Stomach (tissue), 9 donors: ENCODE measurements around the gene NTNG1. TPM values are rescaled to one million over a fixed set of nuclear protein-coding genes. Genes with fewer than 3 reads are reported as not detected.

ENCODE experiments used
- DNase-seq, 2 donors: peaks; one replicate each; pipeline versions ENCODE4 v3.0.0 to v3.0.0-alpha.2; 2013 to 2019
- H3K27ac ChIP-seq, 5 donors: fragments of 200-600 bp in 4 of 5; sonication (generic) in 4 of 5; one replicate each; pipeline ENCODE4 v1.5.1; 2013 to 2019; ENCODE audit warnings: mild to moderate bottlenecking in 1 of 5, moderate library complexity in 1 of 5
- H3K27me3 ChIP-seq, 3 donors: fragments of 200-600 bp; sonication (generic); one replicate each; pipeline ENCODE4 v1.5.1; 2017 to 2019; ENCODE audit warnings: mixed run types in 1 of 3
- H3K36me3 ChIP-seq, 4 donors: fragments of 200-600 bp; sonication (generic); 1 replicate in 3 of 4; 2 replicates in 1 of 4; pipeline ENCODE4 v1.5.1; 2016 to 2019
- H3K4me1 ChIP-seq, 4 donors: fragments of 200-600 bp; sonication (generic); one replicate each; pipeline ENCODE4 v1.5.1; 2016 to 2019
- H3K4me3 ChIP-seq, 4 donors: fragments of 200-600 bp; sonication (generic) in 3 of 4; one replicate each; pipeline ENCODE4 v1.5.1; 2016 to 2019; ENCODE audit warnings: mild to moderate bottlenecking in 1 of 4
- H3K9me3 ChIP-seq, 4 donors: fragments of 200-600 bp; sonication (generic); one replicate each; pipeline ENCODE4 v1.5.1; 2016 to 2019
- CTCF ChIP-seq, 7 experiments: fragments of 450-650 bp in 4 of 7; fragments of 200-600 bp in 3 of 7; sonication (generic) in 3 of 7; IDR thresholded peaks; one replicate each; pipeline ENCODE4 v1.5.1; 2016 to 2019; ENCODE audit warnings: antibody characterized with exemption in 7 of 7, control low read depth in 2 of 7, mild to moderate bottlenecking in 1 of 7
- EP300 ChIP-seq: sonication (generic); formaldehyde crosslinking; IDR thresholded peaks from one replicate; pipeline ENCODE4 v1.6.1; 2017; ENCODE audit warnings: antibody characterized with exemption
- POLR2A ChIP-seq, 4 donors: fragments of 450-650 bp; IDR thresholded peaks; one replicate each; pipeline ENCODE4 v1.6.1; 2016; ENCODE audit warnings: antibody characterized with exemption in 4 of 4, control low read depth in 2 of 4, mild to moderate bottlenecking in 1 of 4, moderate library complexity in 1 of 4
- POLR2AphosphoS5 ChIP-seq, 3 donors: sonication (generic); formaldehyde crosslinking; IDR thresholded peaks; one replicate each; pipeline ENCODE4 v1.6.1; 2016; ENCODE audit warnings: antibody characterized with exemption in 3 of 3
- WGBS, 5 donors: extraction: QIAGEN DNeasy Blood & Tissue Kit in 3 of 5; methylation state at CpG; one replicate each; pipeline versions ENCODE4 v1.1.5 to v1.1.7; 2013 to 2018; 5-methylcytosine and 5-hydroxymethylcytosine counted together
- intact Hi-C: fragments of 100-400 bp; cut with DNase I; formaldehyde crosslinking; loops from one replicate; pipeline ENCODE4 v1.15.1; 2023; ENCODE audit warnings: low total_unique reads
- polyA plus RNA-seq, 3 donors: library from polyadenylated mRNA; stranded (reverse); fragments of 200-250 nt; gene quantifications; one replicate each; pipeline ENCODE4 v1.2.3, GENCODE V29; 2013
- total RNA-seq, 5 donors: library from RNA; depleted of rRNA; stranded (reverse); fragments of >200 nt; gene quantifications; one replicate each; pipeline versions ENCODE4 v1.1.0 to v1.2.3, GENCODE V29; 2014 to 2016
- donor health status: healthy with polysubstance abuse.
- donor health status: Bipolar disorder and iron deficiency.
- donor health status: healthy.

Gene NTNG1
- total and polyA plus RNA-seq, 8 donors, result 0.23 to 2.0 (median 0.58) TPM; not detected in 3

- H3K9me3 ChIP-seq, result no peaks in the 10 kb centered on the region
- TF ChIP-seq POLR2A (IDR thresholded peaks at IDR 0.05) (no peak), EP300 (no peak), CTCF (IDR thresholded peaks at IDR 0.05) (no peak), POLR2AphosphoS5 (IDR thresholded peaks at IDR 0.05) (no peak)
- H3K36me3 ChIP-seq, result no peaks in the 10 kb centered on the region
- intact Hi-C loops, result no loop called here
- H3K27me3 ChIP-seq, result no peaks in the 10 kb centered on the region
- no peak for DNase-seq
- H3K27ac ChIP-seq, result no peak overlapping the region
- WGBS, 5 donors, result 43 to 61% (median 46%) methylated on average over 3 of the region's 3 CpGs
- no peaks in the 10 kb centered on the region for H3K4me1 ChIP-seq
- no peak overlapping the region for H3K4me3 ChIP-seq
These were observed 114.6 kb downstream of the NTNG1 start for GRCh38 chr1:107255469-107255868.

GRCh38 chr1:107262467-107263286, 121.8 kb downstream of the NTNG1 start:
- Histone ChIP-seq H3K4me3 (no peak overlapping the region), H3K9me3 (no peaks in the 10 kb centered on the region), H3K27me3 (no peaks in the 10 kb centered on the region), H3K4me1 (no peaks in the 10 kb centered on the region), H3K27ac (no peak overlapping the region), H3K36me3 (no peaks in the 10 kb centered on the region)
- 73 to 83% (median 79%) methylated on average over 5 of the region's 5 CpGs for WGBS, 5 donors
- TF ChIP-seq POLR2A (IDR thresholded peaks at IDR 0.05) (no peak), CTCF (IDR thresholded peaks at IDR 0.05) (no peak), EP300 (no peak), POLR2AphosphoS5 (IDR thresholded peaks at IDR 0.05) (no peak)
- DNase-seq, result no peak
- intact Hi-C loops, result no loop called here

GRCh38 chr1:107263291-107263915, 122.6 kb downstream of the NTNG1 start:
- DNase-seq, result no peak
- intact Hi-C loops, result no loop called here
- Histone ChIP-seq H3K27me3 (no peaks in the 10 kb centered on the region), H3K4me3 (no peak overlapping the region), H3K9me3 (no peaks in the 10 kb centered on the region), H3K36me3 (no peaks in the 10 kb centered on the region), H3K27ac (no peak overlapping the region), H3K4me1 (no peaks in the 10 kb centered on the region)
- TF ChIP-seq POLR2A (IDR thresholded peaks at IDR 0.05), result no peak
- TF ChIP-seq CTCF (IDR thresholded peaks at IDR 0.05), result no peak
- TF ChIP-seq POLR2AphosphoS5 (IDR thresholded peaks at IDR 0.05), result no peak
- no peak for TF ChIP-seq EP300
- WGBS, 5 donors, result 76 to 91% (median 88%) methylated on average over 1 of the region's 1 CpG

GRCh38 chr1:107264007-107264406, 123.2 kb downstream of the NTNG1 start:
- Histone ChIP-seq H3K27me3 (no peaks in the 10 kb centered on the region), H3K27ac (no peak overlapping the region), H3K36me3 (no peaks in the 10 kb centered on the region), H3K9me3 (no peaks in the 10 kb centered on the region), H3K4me1 (no peaks in the 10 kb centered on the region), H3K4me3 (no peak overlapping the region)
- no peak for DNase-seq
- TF ChIP-seq EP300 (no peak), POLR2A (IDR thresholded peaks at IDR 0.05) (no peak), POLR2AphosphoS5 (IDR thresholded peaks at IDR 0.05) (no peak), CTCF (IDR thresholded peaks at IDR 0.05) (no peak)
- intact Hi-C loops, result no loop called here
- 51 to 73% (median 51%) methylated on average over 4 of the region's 4 CpGs for WGBS, 5 donors
